GM21367 (cell line): ENCODE data around the gene GOLGA8M.
"Not testable (repeated sequence)": the region's sequence is repeated elsewhere in the genome, so short reads cannot be mapped to it uniquely, and the experiment has no call there.

ENCODE experiments used
- ATAC-seq: cut with Tn5 transposase; IDR thresholded peaks from one replicate; pipeline ENCODE4 v1.9.1; 2021; ENCODE audit not compliant: unreplicated experiment

GOLGA8M gene

GRCh38 chr15:28664575-28664974, 47.6 kb downstream of the GOLGA8M start:
- ATAC-seq = not testable (repeated sequence)

DNA sequence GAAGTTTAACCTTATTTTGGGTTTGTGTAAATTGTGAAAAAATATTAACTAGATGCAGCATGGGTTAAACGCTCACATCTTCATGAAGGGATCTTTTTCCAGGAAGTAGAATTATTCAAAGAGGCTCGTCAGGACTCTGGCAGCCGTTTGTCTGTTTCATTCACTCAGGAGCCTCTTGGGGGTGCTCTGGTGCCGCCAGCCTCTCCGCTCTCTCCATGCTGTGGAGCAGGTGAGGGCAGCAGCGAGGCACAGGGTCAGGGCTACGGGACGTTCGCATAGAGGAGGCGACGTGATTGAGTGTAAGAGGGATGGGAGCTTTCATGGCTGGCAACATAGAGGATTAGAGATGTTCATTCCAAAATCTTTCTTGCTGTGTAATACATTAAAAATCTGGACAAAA, 48.5 kb downstream of the GOLGA8M start:
- ATAC-seq = not testable (repeated sequence)

DNA sequence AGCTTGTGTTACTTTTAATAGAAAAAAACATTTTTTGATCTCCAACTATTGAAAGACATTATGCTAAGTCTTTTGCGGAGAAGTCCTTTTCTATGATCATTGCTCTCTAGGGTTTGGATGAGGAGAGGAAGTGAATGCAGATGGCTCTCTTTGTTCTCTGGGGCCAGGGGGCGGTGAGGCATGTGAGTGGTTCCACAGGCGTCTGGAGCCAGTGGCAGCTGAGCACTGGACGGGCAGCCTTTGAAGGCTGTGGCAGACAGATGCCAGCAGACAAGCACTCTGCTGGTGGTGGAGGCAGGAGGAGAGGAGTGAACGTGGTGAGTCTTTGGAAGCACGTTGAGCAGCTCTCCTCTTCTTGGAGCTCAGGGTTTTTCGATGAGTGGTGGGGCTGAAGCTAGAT, 51.5 kb downstream of the GOLGA8M start:
- not testable (repeated sequence) for ATAC-seq

DNA sequence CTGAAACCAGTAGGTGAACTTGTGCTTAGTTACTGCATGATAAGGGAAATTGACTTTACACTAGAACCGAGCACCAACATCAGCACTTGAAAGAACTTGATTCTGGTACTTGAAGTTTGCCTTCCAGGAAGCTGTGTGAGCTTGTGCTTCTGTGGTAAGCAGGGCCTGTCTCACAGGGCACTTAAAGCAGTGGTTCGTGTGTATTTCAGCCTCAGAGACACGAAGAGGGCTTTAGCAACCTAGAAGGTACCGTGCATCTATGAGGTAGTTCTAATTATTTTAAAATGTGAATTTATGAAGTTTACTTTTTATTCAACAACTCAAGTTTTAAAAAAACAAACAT, 56.2 kb downstream of the GOLGA8M start:
- ATAC-seq = not testable (repeated sequence)

DNA sequence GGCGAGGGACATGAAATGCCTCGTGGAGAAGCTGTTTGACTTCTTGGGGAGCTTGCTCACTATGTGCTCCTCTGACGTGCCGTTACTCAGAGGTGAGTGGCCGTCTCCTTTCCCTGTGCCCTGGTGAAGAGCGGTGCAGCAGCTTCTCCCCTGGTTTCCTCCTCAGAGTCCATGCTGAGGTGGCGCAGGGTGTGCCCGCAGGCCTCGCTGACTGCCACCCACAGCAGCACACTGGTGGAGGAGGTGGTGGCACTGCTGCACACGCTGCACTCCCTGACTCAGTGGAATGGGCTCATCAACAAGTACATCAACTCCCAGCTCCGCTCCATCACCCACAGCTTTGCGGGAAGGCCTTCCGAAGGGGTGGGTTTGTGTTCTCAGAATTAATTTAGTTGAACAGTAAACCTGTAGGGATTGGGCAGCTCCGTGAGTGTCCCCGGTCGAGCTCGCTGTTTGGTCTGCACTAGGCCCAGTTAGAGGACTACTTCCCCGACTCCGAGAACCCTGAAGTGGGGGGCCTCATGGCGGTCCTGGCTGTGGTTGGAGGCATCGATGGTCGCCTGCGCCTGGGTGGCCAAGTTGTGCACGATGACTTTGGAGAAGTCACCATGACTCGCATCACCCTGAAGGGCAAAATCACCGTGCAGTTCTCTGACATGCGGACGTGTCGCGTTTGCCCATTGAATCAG, 56.7 kb downstream of the GOLGA8M start:
- ATAC-seq = not testable (repeated sequence)

DNA sequence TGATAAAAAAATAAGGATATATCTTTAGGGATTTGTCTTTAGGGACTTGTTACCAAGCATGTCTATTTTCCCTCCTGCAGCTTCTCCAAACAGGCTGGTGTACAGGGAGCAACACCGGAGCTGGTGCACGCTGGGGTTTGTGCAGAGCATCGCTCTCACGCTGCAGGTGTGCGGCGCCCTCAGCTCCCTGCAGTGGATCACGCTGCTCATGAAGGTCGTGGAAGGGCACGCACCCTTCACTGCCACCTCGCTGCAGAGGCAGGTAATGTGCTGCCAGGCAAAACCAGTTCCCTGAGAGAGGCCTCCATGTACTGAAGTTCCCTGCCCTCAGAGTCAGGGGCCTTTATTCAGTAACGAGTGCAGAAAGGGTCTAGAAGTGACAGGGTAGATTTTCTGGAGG, 58.0 kb downstream of the GOLGA8M start:
- ATAC-seq = not testable (repeated sequence)

DNA sequence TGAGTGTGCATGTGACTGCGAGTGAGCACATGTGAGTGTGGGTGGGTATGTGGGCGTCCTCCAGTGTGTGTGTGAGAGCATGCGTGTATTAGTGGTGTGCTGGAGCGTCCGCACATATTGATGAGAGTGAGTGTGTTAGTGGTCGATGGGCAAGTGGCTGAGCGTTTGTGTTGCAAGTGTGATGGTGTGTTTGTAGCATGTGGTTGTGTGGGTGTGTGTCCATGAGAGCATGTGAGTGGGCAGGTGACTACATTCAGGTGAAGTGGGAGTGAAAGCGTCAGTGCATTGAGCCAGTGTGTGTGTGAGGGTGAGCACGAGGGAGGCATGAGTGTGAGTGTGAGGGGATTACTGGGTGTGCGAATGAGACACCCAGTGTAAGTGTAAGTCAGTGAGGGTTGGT, 59.7 kb downstream of the GOLGA8M start:
- ATAC-seq = not testable (repeated sequence)
